DND-41 (cell line): ENCODE data around the gene BRIP1.
"Not testable (repeated sequence)": the region's sequence is repeated elsewhere in the genome, so short reads cannot be mapped to it uniquely, and the experiment has no call there.

ENCODE experiments used
- EZH2 ChIP-seq: IDR thresholded peaks from 3 replicates; pipeline ENCODE4 v1.6.1; 2012; ENCODE audit warnings: borderline replicate concordance, low read depth, mild to moderate bottlenecking, moderate library complexity, low read length, inconsistent platforms; ENCODE audit not compliant: severe bottlenecking
- TF ChIP-seq, protein P1 (sequence below): IDR thresholded peaks from 2 replicates; pipeline ENCODE4 v1.5.1; 2012; ENCODE audit warnings: borderline replicate concordance, low read length, moderate library complexity, mild to moderate bottlenecking; ENCODE audit not compliant: poor library complexity, severe bottlenecking; ENCODE audit errors: extremely low read depth

- TF ChIP-seq, protein P1, sequence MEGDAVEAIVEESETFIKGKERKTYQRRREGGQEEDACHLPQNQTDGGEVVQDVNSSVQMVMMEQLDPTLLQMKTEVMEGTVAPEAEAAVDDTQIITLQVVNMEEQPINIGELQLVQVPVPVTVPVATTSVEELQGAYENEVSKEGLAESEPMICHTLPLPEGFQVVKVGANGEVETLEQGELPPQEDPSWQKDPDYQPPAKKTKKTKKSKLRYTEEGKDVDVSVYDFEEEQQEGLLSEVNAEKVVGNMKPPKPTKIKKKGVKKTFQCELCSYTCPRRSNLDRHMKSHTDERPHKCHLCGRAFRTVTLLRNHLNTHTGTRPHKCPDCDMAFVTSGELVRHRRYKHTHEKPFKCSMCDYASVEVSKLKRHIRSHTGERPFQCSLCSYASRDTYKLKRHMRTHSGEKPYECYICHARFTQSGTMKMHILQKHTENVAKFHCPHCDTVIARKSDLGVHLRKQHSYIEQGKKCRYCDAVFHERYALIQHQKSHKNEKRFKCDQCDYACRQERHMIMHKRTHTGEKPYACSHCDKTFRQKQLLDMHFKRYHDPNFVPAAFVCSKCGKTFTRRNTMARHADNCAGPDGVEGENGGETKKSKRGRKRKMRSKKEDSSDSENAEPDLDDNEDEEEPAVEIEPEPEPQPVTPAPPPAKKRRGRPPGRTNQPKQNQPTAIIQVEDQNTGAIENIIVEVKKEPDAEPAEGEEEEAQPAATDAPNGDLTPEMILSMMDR: not testable (repeated sequence)
- not testable (repeated sequence) for TF ChIP-seq EZH2
Measured at GRCh38 chr17:61676522-61676921, 186.8 kb downstream of the BRIP1 start.
